Gastrocnemius medialis (tissue), 4 donors: ENCODE data around the gene IL11RA.

Experiments used
- POLR2A ChIP-seq, 2 donors: fragments of 450-650 bp; IDR thresholded peaks; one replicate each; pipeline ENCODE4 v1.6.1; 2017; ENCODE audit warnings: antibody characterized with exemption in 2 of 2, mild to moderate bottlenecking in 2 of 2, moderate library complexity in 2 of 2
- TF ChIP-seq, protein P1 (sequence below), 5 experiments: fragments of 450-650 bp in 3 of 5; fragments of 200-600 bp in 2 of 5; sonication (generic) in 2 of 5; IDR thresholded peaks in 4 of 5; conservative IDR thresholded peaks in 1 of 5; 1 replicate in 4 of 5; 2 replicates in 1 of 5; pipeline ENCODE4 v1.5.1; 2016 to 2019; ENCODE audit warnings: antibody characterized with exemption in 5 of 5, mild to moderate bottlenecking in 3 of 5, moderate library complexity in 3 of 5

- TF ChIP-seq, protein P1, sequence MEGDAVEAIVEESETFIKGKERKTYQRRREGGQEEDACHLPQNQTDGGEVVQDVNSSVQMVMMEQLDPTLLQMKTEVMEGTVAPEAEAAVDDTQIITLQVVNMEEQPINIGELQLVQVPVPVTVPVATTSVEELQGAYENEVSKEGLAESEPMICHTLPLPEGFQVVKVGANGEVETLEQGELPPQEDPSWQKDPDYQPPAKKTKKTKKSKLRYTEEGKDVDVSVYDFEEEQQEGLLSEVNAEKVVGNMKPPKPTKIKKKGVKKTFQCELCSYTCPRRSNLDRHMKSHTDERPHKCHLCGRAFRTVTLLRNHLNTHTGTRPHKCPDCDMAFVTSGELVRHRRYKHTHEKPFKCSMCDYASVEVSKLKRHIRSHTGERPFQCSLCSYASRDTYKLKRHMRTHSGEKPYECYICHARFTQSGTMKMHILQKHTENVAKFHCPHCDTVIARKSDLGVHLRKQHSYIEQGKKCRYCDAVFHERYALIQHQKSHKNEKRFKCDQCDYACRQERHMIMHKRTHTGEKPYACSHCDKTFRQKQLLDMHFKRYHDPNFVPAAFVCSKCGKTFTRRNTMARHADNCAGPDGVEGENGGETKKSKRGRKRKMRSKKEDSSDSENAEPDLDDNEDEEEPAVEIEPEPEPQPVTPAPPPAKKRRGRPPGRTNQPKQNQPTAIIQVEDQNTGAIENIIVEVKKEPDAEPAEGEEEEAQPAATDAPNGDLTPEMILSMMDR (IDR thresholded peaks at IDR 0.05 in 4 of 5, conservative IDR thresholded peaks at IDR 0.05 in 1 of 5) = no peak
- no peak for TF ChIP-seq POLR2A (IDR thresholded peaks at IDR 0.05)
These were observed 23.9 kb downstream of the IL11RA start for GRCh38 chr9:34675869-34676268.
